Nasal cavity respiratory epithelium epithelial cell of viscerocranial mucosa (primary cell): Measurements from ENCODE around the gene MCM3AP. TPM values are rescaled to one million over a fixed set of nuclear protein-coding genes. Genes with fewer than 3 reads are reported as not detected.

ENCODE experiments used
- total RNA-seq: library from RNA; depleted of rRNA; stranded (reverse); fragments of >200 nt; gene quantifications from 2 replicates; pipeline ENCODE4 v1.2.3, GENCODE V29; 2014

Gene MCM3AP
- total RNA-seq, result 90.7 and 91.9 TPM in 2 replicates

DNA sequence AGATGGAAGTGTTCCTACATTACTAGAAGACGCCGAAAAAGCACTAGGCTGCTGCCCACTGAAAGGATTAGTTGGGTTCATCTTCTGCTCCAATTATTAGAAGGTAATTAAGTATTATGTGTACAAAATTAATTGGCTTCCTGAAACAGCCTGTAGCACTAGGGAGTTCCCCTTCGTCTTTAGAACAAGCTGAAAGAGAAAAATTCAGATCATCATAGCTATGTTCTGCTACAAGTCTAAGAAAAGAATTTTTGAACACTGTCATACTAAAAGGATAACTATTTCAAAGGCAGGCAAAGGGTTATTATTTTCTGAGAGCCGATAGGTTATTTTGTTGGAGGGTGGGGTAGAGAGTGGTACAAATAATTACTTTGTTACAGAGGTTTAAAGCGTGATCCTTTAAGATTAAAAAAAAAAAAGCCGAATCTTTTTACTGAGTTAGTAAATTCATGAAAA, at the start of gene MCM3AP:
Gene MCM3AP, minus strand, starts transcription at position 406 of the 456 bp plus-strand sequence. Its CDS starts 325 bp downstream, at position 81.

DNA sequence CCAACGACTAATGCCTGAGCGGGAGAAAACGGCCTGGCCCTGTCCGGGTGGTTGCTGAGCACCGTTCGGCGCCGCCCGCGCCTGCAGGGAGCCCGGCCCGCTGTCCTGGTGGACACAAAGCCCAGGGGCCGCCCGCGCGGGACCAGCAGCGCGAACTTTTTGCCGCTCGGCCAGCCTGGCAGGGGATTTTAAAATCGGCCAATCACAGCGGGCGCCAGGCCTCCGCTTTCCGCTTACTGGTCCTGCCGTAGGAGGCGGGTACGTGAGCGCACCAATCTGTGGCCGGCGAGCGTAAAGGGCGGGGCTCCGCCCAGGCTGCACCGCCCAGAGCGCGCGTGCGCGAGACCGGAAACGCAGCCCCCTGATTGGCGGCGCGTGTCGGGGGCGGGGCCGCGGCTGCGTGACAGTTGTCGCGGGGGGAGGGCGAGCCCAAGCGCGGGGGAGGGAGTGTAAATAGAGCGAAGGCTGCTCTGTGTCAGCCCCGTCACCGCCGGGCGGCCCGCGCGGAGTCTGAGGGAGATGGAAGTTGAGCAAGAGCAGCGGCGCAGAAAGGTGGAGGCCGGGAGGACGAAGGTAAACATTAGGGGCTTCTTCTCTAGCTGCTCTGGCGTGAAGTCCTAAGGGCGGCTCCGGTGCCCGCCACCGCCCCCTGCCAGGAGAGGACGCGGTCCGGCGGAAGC, 38.4 kb upstream of the MCM3AP start, which contains the start of the genes C21orf58 and PCNT:
Gene C21orf58, minus strand, starts transcription at position 161 of the 680 bp plus-strand sequence. CDS start 1,132 bp downstream, outside the sequence.
Gene PCNT, plus strand, starts transcription at position 447 of the 680 bp plus-strand sequence. Its CDS starts 73 bp downstream, at position 520.

DNA sequence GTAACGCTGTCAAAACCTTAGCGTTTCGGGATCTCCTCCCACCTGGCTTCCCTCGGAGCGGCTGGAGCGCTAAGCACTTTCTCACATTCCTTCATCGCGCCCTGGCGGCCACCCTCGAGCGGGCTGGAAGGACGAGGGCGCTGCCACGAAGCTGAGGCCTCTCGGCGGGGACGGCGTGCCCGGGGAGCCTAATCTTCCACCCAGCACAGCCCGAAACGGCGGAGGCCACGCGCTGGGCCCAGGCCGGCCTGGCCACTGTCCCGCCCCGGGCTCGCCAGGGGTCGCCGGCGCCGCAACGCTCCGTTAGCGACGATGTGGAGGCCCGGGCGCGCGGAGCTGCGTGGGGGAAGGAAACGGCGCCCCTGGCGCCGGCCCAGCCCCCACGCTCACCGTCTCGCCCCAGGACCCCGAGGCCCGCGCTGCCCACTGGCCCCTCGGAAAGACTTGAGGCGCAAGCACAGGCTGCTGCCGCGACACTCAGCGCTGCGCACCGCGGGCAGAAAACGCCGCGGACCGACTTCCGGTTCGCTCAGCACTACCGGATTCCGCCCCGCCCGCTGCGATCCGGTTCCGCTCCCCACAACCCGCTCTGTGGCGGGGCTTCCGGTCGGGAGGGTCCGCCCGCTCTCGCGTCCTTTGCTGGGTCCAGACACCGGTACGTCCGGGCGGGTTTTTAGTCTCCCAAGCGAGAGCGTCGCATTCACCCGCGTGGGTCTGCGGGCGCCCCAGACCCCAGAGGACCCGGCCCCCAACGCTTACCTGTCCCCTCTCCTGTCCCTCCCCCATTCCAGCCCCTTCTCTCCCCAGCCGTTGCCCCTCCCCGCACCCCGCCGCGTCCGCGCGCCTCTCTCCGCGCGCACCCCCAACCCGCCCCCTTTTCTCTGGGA, 593 bp upstream of the MCM3AP start, which contains the start of gene YBEY:
Gene YBEY, plus strand, starts transcription at position 582 of the 887 bp plus-strand sequence. CDS start 572 bp downstream, outside the sequence.

DNA sequence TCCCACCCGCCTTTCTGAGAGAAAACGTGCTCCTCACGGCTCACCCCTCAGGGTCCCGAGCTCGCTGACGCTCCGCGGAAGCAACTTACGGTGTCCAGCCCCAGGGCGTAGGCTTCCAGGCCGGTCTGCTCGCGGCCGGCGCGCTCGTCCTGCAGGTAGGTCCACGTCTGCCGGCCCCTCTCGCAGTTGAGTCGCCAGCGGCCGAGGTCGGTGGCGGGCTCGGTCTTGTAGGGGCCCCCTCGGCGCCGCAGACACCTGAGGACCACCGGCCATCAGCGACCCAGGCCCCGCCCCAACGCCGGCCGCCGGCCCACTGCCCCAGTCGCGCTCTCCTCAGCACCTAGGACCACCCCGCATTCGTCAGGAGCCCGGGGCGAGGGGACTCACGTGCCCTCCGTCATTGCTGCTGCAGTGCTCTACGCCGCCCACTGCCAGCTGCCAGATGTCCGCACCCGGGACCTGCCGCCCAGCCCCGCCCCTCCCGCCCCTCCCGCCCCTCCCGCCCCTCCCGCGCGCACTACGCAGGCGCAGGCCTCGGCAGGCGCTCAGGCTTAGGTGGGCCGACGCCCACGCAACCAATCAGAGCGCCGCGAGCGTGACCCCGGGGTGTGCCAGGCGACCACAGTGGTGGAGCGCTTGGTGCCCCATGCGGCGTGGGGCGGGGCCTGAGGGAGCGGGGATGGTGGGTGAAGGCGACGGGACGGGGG, 56.9 kb downstream of the MCM3AP start, which contains the start of gene LSS:
Gene LSS, minus strand, starts transcription at position 430 of the 707 bp plus-strand sequence. Its CDS starts 29 bp downstream, at position 401.

Other genes starting within 250 kb of the MCM3AP start
- 0.34 and 0.64 TPM in 2 replicates for gene COL6A2, start 187.5 kb downstream of the MCM3AP start, total RNA-seq
- 0.14 TPM in 1 of 2 replicates, not detected in the other for gene FTCD, start 130.0 kb downstream of the MCM3AP start, total RNA-seq
- 6.6 TPM in 1 of 2 replicates, not detected in the other for gene SPATC1L, start 101.2 kb downstream of the MCM3AP start, total RNA-seq
- 36.6 and 66.9 TPM in 2 replicates for gene LSS, start 56.8 kb downstream of the MCM3AP start, total RNA-seq
- 6.9 and 17.1 TPM in 2 replicates for gene YBEY, start 731 bp upstream of the MCM3AP start, total RNA-seq
- 0.68 and 1.2 TPM in 2 replicates for gene C21orf58, start 38.3 kb upstream of the MCM3AP start, total RNA-seq
- gene PCNT, start 38.5 kb upstream of the MCM3AP start, total RNA-seq, result 12.6 and 25.5 TPM in 2 replicates
- gene DIP2A, start 173.3 kb upstream of the MCM3AP start, total RNA-seq, result 25.6 and 34.5 TPM in 2 replicates